GM19351 (cell line): Measurements from ENCODE around the gene DEFB131A.
"Not testable (repeated sequence)": the region's sequence is repeated elsewhere in the genome, so short reads cannot be mapped to it uniquely, and the experiment has no call there.

ENCODE experiments used
- ATAC-seq: cut with Tn5 transposase; IDR thresholded peaks from one replicate; pipeline ENCODE4 v1.9.1; 2021; ENCODE audit warnings: mild to moderate bottlenecking, moderate library complexity; ENCODE audit not compliant: unreplicated experiment

Gene DEFB131A, protein sequence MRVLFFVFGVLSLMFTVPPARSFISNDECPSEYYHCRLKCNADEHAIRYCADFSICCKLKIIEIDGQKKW

DNA sequence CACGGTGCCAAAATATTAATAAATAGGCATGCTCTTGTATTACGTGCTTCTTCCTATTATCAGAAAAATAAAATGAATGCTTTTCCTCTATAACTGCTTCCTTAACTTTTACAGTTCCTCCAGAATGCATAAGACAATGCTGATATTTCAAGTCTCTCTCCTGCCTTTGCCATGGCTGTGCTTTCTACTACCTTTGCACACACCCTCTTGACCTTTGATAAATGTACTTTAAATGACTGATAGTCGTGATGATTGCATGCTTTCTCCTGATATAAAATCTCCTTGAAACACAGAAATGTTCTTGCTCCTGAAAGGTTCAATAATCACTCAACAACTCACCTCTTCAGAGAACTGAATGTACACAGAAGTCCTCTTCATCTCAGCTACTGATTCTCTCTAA, at the start of gene DEFB131A:
DEFB131A (plus strand) TSS at position 301 of the 400 bp plus-strand sequence. CDS start 120 bp downstream, outside the sequence.
- ATAC-seq: not testable (repeated sequence)

DNA sequence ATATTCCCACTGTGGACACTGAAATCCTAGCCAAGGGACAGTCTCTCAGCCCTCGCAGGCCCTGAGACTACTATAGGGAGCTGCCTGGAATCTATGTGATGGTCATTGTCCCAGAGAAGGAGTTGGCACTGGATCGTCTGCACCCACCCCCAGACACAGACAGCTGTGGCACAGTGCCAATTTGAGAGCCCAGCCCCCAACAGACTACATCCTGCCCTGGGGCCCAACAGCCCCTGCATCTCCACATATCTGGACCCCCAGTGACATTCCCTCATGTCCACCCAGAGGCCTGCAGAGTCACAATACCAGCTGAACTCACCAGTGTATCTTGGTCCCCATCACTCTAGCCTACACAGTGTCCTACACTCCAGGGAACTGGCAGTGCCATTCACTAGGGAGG, 38.4 kb upstream of the DEFB131A start:
- not testable (repeated sequence) for ATAC-seq

GRCh38 chr4:9406491-9406890, 37.7 kb upstream of the DEFB131A start:
- ATAC-seq: not testable (repeated sequence)

DNA sequence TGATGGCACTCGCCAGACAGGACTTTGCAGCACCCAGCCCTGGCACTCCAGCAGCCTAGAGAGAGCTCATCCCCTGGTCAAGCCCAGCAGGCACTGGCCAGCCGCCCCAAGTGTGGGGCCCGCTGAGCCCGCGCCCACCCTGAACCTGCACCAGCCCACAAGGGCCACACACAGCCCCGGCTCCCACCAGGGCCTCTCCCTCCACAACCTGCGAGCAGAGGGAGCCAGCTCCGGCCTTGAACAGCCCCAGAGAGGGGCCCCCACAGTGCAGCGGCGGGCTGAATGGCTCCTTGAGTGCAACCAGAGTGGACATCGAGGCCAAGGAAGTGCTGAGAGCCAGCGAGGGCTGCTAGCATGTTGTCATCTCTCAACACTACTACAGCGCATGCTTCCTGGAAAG, 34.4 kb upstream of the DEFB131A start:
- ATAC-seq: no peak

DNA sequence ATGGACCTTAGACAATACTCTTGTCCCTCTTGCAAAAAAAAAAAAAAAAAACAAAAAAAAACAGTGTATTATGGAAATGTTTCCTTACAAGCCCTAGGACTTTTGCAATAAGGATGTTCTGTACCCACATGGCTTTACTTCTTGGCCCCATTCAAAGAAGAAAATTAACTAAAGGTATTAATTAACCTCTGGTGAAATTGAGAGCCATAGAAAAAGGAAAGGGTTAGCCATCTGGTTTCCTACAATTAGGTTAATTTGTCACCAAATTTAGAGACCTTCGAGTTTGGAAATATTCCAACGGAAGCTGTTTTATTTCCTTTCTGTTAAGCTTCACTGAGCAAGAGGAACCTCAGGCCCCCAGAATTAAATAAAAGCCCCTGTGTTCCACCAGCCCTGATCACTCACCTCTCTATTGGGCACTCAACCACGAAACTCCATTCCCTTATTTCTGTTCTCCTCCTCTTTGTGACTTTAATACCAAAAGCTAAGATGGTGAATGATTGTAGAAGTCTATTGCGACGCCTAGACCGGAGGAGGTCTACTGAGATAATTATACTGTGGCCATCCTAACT, 22.2 kb upstream of the DEFB131A start:
- ATAC-seq: not testable (repeated sequence)

DNA sequence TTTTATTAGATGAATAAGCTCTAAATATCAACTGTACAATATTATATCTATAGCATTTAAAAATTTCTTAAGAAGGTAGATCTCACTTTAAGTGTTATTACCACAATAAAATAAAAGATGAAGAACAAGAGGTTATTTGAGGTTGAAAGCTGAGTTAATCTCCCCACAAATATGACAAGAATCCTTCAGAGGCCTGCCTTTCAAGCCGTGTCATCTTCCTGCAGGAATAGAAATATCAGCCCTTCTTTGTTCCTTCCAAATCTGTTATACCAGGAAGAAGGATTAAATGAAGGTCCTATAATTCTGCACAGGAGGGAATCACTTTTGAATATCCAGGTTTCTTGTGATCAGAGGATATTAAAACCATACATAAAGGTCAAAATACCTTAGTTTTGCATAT, 18.3 kb upstream of the DEFB131A start:
- not testable (repeated sequence) for ATAC-seq

GRCh38 chr4:9430061-9430460, 14.2 kb upstream of the DEFB131A start:
- ATAC-seq: not testable (repeated sequence)

DNA sequence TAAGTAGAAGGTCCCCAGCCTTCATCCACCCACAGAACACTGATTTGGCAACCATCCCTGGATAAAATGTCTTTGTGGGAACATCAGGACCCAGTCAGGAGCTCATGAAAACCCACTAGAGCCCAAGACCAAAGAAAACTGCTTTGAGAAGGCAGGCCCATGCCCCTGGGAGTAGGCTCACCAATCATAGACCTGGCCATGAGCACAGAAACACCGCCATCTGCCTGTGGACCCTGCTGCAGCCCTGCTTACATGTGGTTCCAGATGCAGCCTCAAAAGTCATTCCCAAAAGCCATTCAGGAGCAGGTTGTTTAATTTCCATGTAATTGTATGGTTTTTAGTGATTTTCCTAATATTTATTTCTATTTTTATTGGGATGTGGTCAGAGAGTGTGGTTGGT, 10.9 kb upstream of the DEFB131A start:
- ATAC-seq: not testable (repeated sequence)

- ATAC-seq: not testable (repeated sequence)
Observed at GRCh38 chr4:9436728-9437127, 7.5 kb upstream of the DEFB131A start.

DNA sequence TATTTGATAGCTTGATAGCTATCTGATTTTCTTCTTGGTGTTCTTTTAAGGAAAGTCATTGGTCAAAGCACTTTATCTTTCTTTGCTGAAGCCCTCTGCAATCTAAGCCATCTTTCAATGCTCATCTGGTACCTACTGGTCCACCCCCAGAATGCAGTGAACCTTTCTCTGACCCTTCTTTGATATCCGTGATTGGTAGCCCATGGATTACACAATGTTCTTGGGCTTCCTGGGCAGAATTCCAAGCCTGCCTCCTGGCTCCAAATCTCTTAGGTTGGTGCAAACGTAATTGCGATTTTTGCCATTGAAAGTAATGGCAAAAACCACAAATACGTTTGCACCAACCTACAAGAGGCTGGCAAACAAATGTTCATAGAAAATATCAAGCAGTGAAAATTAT, 1.9 kb upstream of the DEFB131A start:
- not testable (repeated sequence) for ATAC-seq

DNA sequence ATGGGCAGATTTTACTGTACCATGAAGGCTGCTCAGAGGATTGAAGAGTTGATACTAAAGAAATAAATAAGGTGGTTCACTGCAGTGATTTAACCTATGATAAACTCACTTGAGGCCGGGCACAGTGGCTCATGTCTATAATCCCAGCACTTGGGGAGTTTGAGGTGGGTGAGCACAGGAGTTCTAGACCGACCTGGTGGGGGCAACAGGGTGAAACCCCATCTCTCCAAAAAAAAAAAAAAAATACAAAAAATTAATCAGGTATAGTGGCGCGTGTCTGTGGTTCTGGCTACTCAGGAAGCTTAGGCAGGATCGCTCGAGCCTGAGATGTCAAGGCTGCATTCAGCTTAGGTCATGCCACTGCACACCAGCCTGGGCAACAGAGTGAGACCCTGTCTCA, 467 bp downstream of the DEFB131A start:
- not testable (repeated sequence) for ATAC-seq

- ATAC-seq: not testable (repeated sequence)
Observed at GRCh38 chr4:9452251-9452650, 8.0 kb downstream of the DEFB131A start.

- ATAC-seq: not testable (repeated sequence)
Observed at GRCh38 chr4:9454284-9454683, 10.1 kb downstream of the DEFB131A start.

DNA sequence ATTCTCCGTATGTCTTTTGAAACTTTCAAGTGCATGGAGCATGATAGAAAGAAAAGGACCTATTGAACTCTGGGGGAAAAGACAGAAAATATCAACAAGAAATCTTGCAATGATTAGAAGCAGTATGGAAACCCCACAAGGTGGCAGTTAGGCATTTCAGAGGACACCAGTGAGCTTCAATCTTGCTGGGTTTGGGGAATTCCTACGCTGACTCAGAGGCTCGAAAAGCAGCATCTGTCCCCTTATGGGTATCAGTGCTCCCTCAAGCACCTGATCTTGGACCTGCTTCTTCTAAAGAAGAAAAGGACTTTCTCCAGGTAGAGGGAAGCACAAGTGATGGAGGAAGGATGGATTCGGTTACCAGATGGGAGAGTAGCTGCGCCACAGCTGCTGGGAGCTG, 10.8 kb downstream of the DEFB131A start:
- not testable (repeated sequence) for ATAC-seq

DNA sequence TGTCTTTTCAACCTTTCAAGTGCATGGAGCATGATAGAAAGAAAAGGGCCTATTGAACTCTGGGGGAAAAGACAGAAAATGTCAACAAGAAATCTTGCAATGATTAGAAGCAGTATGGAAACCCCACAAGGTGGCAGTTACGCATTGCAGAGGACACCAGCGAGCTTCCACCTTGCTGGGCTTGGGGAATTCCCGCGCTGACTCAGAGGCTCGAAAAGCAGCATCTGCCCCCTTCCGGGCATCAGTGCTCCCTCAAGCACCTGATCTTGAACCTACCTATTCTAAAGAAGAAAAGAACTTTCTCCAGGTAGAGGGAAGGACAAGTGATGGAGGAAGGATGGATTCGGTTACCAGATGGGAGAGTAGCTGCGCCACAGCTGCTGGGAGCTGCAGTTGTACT, 35.3 kb downstream of the DEFB131A start:
- ATAC-seq: not testable (repeated sequence)

- not testable (repeated sequence) for ATAC-seq
Observed at GRCh38 chr4:9480066-9480465, 35.9 kb downstream of the DEFB131A start.

DNA sequence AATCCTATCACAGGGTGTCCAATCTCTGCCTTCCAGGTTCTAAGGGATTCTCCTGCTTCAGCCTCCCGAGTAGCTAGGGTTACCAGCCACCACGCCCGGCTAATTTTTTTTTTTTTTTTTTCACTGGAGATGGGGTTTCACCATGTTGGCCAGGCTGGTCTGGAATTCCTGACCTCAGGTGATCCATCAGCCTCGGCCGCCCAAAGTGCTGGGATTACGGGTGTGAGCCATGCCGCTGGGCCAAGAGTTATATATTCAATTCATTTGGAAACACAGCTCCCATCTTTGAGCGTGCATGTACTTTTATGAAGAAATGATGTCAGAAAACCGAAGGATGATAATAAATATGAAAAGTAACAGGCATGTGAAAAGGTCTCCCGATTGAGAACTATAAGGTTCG, 38.7 kb downstream of the DEFB131A start:
- not testable (repeated sequence) for ATAC-seq

DNA sequence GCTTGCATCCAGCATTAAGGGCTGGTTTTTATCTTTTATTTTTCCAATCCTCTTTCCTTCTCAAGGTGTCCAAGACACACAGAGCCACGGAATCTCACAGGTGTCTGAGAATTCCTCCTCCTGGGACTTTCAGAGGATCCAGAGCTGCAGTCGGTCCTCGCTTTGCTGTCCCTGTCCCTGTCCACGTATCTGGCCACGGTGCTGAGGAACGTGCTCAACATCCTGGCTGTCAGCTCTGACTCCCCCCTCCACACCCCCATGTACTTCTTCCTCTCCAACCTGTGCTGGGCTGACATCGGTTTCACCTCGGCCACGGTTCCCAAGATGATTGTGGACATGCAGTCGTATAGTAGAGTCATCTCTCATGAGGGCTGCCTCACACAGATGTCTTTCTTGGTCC, 39.5 kb downstream of the DEFB131A start:
- ATAC-seq: not testable (repeated sequence)

DNA sequence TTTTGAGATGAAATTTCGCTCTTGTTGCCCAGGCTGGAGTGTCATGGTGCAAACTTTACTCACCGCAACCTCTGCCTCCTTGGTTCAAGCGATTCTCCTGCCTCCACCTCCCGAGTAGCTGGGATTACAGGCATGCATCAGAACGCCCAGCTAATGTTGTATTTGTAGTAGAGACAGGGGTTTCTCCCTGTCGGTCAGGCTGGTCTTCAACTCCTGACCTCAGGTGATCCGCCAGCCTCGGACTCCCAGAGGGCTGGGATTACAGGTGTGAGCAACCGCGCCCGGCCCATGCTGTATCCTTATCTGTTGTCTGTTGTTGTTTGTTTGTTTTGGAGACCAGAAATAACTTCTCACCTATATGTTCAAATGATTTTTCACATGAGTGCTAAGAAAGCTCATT, 42.7 kb downstream of the DEFB131A start:
- ATAC-seq: not testable (repeated sequence)

- ATAC-seq: not testable (repeated sequence)
Observed at GRCh38 chr4:9488796-9489195, 44.6 kb downstream of the DEFB131A start.

DNA sequence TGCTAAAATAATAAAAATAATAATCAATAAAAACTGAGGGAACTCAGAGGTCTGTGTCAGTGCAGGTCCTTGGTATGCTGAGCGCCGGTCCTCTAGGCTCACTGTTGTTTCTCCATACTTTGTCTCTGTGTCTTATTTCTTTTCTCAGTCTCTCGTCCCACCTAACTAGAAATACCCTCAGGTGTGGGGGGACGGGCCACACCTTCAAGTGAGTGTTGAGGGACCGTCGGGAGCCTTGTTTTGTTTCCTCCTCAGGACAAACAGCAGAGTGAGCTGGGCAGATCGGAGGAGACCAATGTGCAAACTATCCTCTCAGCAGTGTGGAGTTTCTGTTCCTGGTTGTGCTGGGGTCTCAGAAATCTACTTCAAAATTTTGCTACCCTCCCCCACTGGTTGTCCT, 46.3 kb downstream of the DEFB131A start:
- ATAC-seq: not testable (repeated sequence)

DNA sequence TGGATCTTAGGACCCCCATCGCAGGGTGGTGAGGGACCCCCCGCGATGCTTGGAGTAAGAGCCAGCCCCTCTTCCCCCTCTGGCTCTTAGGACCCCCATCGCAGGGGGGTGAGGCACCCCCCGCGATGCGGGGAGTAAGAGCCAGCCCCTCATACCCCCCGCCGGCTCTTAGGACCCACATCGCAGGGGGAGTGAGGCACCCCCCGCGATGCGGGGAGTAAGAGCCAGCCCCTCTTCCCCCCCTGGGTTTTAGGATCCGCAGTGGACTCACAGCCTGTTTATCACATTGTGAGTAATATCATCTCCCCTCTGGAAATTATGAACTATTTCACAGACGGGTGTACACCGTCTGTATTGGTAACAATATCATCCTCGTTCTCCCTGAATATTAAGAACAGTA, 46.8 kb downstream of the DEFB131A start:
- ATAC-seq: not testable (repeated sequence)

GRCh38 chr4:9493589-9493988, 49.4 kb downstream of the DEFB131A start:
- not testable (repeated sequence) for ATAC-seq
